GM21825 (cell line): Measurements from ENCODE around the gene STX8.
A peak's percentile ranks its signal among the peaks of the same experiment; 100 is the strongest.
"Not testable (repeated sequence)": the region's sequence is repeated elsewhere in the genome, so short reads cannot be mapped to it uniquely, and the experiment has no call there.

Experiments
- ATAC-seq: cut with Tn5 transposase; IDR thresholded peaks from one replicate; pipeline ENCODE4 v1.9.1; 2021; ENCODE audit warnings: mild to moderate bottlenecking, moderate library complexity; ENCODE audit not compliant: unreplicated experiment

STX8 gene

GRCh38 chr17:9575381-9576101, at the start of gene STX8:
Gene STX8, minus strand, starts transcription at chr17:9575820. Its CDS starts 12 bp downstream, at chr17:9575808.
- ATAC-seq: peak; percentile 79

- no peak for ATAC-seq
These were observed 47.3 kb upstream of the STX8 start for GRCh38 chr17:9622961-9623360.

- no peak for ATAC-seq
These were observed 39.9 kb upstream of the STX8 start for GRCh38 chr17:9615486-9615885.

- no peak for ATAC-seq
These were observed 36.4 kb upstream of the STX8 start for GRCh38 chr17:9612006-9612405.

- no peak for ATAC-seq
These were observed 35.9 kb upstream of the STX8 start for GRCh38 chr17:9611557-9611956.

- ATAC-seq: not testable (repeated sequence)
These were observed 31.4 kb upstream of the STX8 start for GRCh38 chr17:9607058-9607457.

GRCh38 chr17:9606453-9606852, 30.8 kb upstream of the STX8 start:
- no peak for ATAC-seq

GRCh38 chr17:9604583-9604982, 29.0 kb upstream of the STX8 start:
- ATAC-seq: not testable (repeated sequence)

GRCh38 chr17:9598661-9599060, 23.0 kb upstream of the STX8 start:
- ATAC-seq: no peak

- ATAC-seq: not testable (repeated sequence)
These were observed 22.0 kb upstream of the STX8 start for GRCh38 chr17:9597638-9598037.

- no peak for ATAC-seq
These were observed 18.4 kb upstream of the STX8 start for GRCh38 chr17:9594065-9594464.

- no peak for ATAC-seq
These were observed 12.5 kb upstream of the STX8 start for GRCh38 chr17:9587969-9588656.

GRCh38 chr17:9577373-9577709, 1.7 kb upstream of the STX8 start:
- no peak for ATAC-seq

GRCh38 chr17:9576521-9577372, 1.1 kb upstream of the STX8 start, which contains the start of gene CFAP52:
Gene CFAP52, plus strand, starts transcription at chr17:9576642. Its CDS starts 54 bp downstream, at chr17:9576696.
- ATAC-seq: peak; percentile 50

- ATAC-seq: no peak
These were observed 4.4 kb downstream of the STX8 start for GRCh38 chr17:9571201-9571600.

GRCh38 chr17:9568957-9569588, 6.5 kb downstream of the STX8 start:
- ATAC-seq: no peak

GRCh38 chr17:9568004-9568403, 7.6 kb downstream of the STX8 start:
- ATAC-seq: no peak

- ATAC-seq: not testable (repeated sequence)
These were observed 8.9 kb downstream of the STX8 start for GRCh38 chr17:9566739-9567138.

- no peak for ATAC-seq
These were observed 9.6 kb downstream of the STX8 start for GRCh38 chr17:9566067-9566466.

- ATAC-seq: no peak
These were observed 11.5 kb downstream of the STX8 start for GRCh38 chr17:9564104-9564503.

GRCh38 chr17:9557857-9558256, 17.8 kb downstream of the STX8 start:
- ATAC-seq: no peak
